HG03060 (cell line): ENCODE results near the gene KRTAP9-4.
"Not testable (repeated sequence)": the region's sequence is repeated elsewhere in the genome, so short reads cannot be mapped to it uniquely, and the experiment has no call there.

Experiments used
- ATAC-seq: cut with Tn5 transposase; IDR thresholded peaks from one replicate; pipeline ENCODE4 v1.9.1; 2021; ENCODE audit warnings: low read depth, moderate number of reproducible peaks; ENCODE audit not compliant: unreplicated experiment

Gene KRTAP9-4, protein sequence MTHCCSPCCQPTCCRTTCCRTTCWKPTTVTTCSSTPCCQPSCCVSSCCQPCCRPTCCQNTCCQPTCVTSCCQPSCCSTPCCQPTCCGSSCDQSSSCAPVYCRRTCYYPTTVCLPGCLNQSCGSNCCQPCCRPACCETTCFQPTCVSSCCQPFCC

DNA sequence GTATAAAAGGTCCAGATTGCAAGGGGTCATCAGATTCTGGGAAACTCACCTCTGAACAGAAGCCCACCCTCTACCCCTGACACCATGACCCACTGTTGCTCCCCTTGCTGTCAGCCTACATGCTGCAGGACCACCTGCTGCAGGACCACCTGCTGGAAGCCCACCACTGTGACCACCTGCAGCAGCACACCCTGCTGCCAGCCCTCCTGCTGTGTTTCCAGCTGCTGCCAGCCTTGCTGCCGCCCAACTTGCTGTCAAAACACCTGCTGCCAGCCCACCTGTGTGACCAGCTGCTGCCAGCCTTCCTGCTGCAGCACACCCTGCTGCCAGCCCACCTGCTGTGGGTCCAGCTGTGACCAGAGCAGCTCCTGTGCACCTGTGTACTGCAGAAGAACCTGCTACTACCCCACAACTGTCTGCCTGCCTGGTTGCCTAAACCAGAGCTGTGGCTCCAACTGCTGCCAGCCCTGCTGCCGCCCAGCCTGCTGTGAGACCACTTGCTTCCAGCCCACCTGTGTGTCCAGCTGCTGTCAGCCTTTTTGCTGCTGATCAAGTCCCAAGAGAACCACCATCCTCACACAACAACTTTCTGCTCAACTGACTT lies at the start of gene KRTAP9-4:
Gene KRTAP9-4, plus strand, starts transcription at position 51 of the 604 bp plus-strand sequence. Its CDS starts 34 bp downstream, at position 85.
- ATAC-seq = not testable (repeated sequence)

DNA sequence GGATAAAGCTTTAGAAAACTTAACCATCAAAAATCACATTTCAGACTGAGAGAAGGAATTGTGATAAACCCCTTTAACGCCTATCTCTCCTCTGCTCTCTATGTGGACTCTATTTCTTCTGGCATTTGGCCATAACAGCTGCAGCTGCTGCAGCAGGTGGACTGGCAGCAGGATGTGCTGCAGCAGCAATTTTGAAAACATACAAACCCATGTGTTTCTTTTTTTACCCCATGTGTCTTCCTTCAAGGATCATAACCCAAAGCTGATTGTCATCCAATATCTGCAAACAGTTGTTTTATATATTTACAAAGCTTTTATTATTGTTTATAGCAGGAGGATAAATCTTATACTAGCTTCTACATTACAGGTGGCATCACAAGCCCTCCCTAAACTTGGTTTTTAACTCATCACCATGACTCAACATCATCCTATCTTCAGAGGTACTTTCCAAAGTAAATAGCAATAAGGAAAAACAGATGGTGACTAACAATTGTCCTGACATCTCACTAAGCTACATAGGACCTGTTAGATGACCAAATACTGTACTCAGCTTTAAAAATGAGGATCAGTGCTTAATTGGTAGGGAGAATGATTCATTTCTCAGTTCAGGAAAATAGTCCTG lies 37.5 kb upstream of the KRTAP9-4 start:
- no peak for ATAC-seq

DNA sequence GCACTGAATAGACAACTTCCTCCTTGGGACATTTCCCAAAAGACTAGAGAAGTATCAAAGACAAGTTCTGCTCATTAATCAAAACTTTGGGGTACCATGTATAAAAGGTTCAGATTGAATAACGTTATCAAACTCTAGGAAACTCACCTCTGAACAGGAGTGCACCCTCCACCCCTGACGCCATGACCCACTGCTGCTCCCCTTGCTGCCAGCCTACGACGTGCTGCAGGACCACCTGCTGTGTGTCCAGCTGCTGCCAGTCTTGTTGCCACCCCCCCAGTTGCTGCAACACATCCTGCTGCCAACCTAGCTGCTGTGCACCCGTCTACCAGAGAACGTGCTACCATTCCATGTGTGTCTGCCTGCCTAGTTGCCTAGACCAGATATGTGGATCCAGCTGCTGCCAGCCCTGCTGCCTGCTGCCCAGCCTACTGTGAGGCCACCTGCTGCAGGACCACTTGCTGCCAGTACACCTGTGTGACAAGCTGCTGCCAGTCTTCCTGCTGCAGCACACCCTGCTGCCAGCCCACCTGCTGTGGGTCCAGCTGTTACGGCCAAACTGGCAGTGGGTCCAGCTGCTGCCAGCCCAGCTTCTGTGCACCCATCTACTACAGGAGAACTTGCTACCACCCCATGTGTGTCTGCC lies 36.8 kb upstream of the KRTAP9-4 start:
- ATAC-seq = no peak

DNA sequence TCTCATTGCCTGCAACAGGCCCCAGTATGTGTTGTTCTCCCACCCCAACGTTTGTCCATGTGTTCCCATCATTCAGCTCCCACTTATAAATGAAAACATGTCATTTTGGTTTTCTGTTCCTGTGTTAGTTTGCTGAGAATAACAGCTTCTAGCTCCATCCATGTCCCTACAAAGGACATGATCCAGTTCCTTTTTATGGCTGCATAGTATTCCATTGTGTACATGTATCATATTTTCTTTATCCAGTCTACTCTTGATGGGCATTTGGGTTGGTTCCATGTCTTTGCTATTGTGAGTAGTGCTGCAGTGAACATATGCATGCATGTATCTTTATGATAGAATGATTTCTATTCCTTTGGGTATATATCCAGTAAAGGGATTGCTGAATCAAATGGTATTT lies 33.8 kb upstream of the KRTAP9-4 start:
- ATAC-seq = no peak

DNA sequence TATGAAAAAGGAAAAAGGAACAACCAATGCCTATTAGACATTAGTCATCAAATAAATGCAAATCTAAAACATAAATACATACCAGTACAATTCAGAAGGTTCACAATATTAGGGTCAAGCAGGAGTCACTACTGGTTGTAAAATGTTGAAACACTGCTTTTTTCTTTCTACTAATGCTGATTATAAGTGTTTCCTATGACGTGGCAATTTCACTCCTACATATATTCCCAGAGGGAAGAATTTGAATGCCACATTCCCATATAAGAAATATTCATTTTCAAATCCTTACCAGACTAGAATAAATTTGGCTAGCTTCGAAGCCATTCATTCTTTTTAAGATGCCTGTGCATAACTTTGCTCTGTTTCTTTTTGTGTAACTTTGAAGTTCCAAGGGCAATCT lies 25.7 kb upstream of the KRTAP9-4 start:
- ATAC-seq = no peak

DNA sequence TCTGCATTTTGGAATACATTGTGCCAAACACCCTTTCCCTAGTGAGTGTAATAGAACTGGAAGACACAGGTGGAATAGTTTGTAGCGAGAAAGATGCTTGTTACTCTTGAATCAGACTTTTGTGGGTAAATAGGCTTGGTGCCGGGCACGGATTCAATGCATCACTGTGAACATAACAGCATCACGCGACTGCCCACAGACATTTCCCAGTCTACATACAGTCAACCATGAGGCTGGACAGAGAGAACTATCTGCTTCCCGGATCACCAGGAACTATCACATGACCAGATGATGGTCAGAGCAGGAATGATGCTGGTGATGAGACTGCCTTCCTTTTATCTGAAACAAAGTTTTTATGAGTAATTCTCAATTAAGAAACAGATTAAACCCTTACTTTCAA lies 23.4 kb upstream of the KRTAP9-4 start:
- no peak for ATAC-seq

DNA sequence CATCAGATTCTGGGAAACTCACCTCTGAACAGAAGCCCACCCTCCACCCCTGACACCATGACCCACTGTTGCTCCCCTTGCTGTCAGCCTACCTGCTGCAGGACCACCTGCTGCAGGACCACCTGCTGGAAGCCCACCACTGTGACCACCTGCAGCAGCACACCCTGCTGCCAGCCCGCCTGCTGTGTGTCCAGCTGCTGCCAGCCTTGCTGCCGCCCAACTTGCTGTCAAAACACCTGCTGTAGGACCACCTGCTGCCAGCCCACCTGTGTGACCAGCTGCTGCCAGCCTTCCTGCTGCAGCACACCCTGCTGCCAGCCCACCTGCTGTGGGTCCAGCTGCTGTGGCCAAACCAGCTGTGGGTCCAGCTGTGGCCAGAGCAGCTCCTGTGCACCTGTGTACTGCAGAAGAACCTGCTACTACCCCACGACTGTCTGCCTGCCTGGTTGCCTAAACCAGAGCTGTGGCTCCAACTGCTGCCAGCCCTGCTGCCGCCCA lies 22.8 kb upstream of the KRTAP9-4 start, which contains the start of gene KRTAP9-2:
Gene KRTAP9-2, plus strand, starts transcription at position 51 of the 498 bp plus-strand sequence. Its CDS starts 7 bp downstream, at position 58.
- ATAC-seq = not testable (repeated sequence)

DNA sequence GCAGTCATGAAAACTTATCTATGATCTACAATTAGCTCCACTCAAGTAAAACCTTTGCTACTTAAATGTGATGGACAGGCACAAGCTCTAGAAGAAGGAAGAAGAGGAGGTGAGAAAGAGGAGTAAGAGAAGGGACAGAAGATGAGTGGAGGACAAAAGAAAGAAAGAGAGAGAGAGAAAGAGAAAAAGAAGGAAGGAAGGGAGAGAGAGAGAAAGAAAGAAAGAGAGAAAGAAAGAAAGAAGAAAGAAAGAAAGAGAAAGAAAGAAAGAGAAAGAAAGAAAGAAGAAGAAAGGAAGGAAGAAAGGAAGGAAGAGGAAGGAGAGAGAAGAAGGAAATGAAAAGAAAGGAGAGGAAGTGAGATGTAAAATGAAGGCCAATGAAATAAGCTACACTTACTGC lies 19.4 kb upstream of the KRTAP9-4 start:
- ATAC-seq = no peak

DNA sequence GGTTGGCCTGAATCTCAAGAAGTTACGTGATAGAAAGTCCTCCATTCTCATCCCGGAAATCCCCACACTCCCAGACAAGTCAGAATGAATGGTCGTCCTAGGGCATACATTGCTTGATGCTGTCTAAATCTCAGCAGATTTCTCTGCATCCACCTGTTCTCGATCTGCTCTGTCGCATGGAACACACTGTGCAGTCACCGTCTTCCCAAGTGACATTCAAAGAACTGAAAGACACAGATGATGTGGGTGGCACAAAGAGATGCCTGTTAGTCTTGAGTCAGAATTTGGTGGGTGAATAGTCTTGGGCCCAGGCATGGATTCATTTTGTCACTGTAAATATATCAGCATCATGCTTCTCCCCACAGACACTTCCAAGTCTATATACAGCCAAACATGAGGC lies 17.8 kb upstream of the KRTAP9-4 start:
- no peak for ATAC-seq

DNA sequence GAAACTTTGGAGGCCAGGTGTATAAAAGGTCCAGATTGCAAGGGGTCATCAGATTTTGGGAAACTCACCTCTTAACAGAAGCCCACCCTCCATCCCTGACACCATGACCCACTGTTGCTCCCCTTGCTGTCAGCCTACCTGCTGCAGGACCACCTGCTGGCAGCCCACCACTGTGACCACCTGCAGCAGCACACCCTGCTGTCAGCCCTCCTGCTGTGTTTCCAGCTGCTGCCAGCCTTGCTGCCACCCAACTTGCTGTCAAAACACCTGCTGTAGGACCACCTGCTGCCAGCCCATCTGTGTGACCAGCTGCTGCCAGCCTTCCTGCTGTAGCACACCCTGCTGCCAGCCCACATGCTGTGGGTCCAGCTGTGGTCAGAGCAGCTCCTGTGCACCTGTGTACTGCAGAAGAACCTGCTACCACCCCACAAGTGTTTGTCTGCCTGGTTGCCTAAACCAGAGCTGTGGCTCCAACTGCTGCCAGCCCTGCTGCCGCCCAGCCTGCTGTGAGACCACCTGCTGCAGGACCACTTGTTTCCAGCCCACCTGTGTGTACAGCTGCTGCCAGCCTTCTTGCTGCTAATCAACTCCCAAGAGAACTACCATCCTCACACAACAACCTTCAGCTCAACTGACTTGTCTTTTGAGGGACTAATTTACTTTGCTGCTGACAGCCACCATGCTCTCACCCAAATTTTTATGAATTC lies 16.9 kb upstream of the KRTAP9-4 start, which contains the start of gene KRTAP9-3:
Gene KRTAP9-3, plus strand, starts transcription at position 51 of the 707 bp plus-strand sequence. Its CDS starts 53 bp downstream, at position 104.
- not testable (repeated sequence) for ATAC-seq

DNA sequence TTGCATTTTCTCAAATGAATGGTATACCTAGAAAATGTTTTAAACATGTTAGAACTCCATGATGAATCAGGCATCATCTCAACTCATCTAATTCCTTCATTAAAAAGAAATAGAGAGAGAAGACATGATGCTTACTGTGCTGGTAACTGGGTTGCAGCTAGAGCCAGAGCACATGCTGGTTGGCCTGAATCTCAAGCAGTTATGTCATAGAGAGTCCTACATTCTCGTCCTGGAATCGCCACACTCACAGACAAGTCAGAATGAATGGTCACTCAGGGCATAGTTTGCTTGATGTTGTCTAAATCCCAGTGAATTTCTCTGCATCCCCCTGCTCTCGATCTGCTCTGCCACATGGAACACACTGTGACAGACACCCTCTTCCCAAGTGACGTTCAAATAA lies 12.4 kb upstream of the KRTAP9-4 start:
- ATAC-seq = not testable (repeated sequence)

DNA sequence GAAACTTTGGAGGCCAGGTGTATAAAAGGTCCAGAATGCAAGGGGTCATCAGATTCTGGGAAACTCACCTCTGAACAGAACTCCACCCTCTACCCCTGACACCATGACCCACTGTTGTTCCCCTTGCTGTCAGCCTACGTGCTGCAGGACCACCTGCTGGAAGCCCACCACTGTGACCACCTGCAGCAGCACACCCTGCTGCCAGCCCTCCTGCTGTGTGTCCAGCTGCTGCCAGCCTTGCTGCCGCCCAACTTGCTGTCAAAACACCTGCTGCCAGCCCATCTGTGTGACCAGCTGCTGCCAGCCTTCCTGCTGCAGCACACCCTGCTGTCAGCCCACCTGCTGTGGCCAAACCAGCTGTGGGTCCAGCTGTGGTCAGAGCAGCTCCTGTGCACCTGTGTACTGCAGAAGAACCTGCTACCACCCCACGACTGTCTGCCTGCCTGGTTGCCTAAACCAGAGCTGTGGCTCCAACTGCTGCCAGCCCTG lies 11.5 kb upstream of the KRTAP9-4 start, which contains the start of gene KRTAP9-8:
Gene KRTAP9-8, plus strand, starts transcription at position 51 of the 489 bp plus-strand sequence. Its CDS starts 53 bp downstream, at position 104.
- not testable (repeated sequence) for ATAC-seq

DNA sequence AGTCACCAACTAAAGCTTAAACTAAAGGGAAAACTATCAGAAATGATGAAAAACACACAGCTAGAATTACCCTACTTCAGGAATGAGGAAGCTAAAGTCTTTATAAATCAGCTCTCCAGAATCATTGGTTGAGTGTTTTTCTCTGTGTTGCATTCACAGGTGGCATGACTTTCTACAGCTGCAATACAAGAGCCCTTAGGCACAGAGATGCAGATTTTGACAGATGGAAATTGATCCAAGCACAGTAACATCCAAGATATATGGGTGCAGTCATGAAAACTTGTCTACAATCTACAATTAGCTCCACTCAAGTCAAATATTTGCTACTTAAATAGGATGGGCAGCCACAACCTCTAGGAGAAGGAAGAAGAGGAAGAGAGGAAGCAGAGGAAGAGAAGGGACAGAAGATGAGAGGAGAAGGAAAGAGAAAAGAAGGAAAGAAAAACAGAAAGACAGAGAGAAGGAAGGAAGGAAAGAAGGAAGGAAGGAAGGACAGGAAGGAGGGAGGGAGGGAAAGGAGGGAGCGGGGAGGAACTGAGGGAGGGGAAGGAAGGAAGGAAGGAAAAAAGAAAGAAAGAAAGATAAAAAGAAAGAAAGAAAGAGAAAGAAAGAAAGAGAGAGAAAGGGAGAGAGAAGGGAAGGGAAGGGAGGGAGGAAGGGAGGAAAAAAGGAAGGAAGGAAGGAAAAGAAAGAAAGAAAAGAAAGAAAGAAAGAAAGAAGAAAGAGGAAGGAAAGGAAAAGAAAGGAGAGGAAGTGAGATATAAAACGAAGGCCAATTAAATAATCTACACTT lies 2.3 kb upstream of the KRTAP9-4 start:
- ATAC-seq = not testable (repeated sequence)

DNA sequence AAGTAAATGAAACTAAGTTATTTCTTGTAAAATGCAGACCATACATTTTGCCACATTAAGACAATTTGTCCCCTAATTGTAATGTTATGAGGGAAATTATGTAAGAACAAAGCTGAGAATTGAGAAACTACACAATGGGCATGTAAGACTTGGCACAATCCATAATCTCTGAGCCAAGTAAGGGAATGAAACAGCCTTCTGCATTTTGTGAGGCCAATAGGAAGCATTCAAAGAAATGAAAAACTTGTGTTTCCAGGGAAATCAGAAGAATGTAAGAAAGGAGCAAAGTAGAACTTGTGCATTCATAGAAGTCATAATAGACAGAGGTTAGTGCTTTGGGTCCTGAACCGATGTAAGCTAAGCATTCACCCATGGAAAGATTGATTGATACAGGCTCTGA lies 1.8 kb downstream of the KRTAP9-4 start:
- ATAC-seq = no peak

DNA sequence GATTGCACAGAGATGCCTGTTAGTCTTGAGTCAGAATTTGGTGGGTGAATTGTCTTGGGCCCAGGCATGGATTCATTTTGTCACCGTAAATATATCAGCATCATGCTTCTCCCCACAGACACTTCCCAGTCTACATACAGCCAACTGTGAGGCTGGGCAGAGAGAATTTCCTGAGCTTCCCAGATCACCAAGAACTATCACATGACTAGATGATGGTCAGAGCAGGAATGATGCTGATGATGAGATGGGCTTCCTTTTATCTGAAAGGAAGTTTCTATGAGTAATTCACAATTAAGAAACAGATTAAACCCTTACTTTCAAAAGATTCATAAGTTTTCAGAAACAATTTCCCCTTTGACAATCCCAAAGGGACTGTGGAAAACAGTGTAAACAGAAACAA lies 5.4 kb downstream of the KRTAP9-4 start:
- no peak for ATAC-seq

DNA sequence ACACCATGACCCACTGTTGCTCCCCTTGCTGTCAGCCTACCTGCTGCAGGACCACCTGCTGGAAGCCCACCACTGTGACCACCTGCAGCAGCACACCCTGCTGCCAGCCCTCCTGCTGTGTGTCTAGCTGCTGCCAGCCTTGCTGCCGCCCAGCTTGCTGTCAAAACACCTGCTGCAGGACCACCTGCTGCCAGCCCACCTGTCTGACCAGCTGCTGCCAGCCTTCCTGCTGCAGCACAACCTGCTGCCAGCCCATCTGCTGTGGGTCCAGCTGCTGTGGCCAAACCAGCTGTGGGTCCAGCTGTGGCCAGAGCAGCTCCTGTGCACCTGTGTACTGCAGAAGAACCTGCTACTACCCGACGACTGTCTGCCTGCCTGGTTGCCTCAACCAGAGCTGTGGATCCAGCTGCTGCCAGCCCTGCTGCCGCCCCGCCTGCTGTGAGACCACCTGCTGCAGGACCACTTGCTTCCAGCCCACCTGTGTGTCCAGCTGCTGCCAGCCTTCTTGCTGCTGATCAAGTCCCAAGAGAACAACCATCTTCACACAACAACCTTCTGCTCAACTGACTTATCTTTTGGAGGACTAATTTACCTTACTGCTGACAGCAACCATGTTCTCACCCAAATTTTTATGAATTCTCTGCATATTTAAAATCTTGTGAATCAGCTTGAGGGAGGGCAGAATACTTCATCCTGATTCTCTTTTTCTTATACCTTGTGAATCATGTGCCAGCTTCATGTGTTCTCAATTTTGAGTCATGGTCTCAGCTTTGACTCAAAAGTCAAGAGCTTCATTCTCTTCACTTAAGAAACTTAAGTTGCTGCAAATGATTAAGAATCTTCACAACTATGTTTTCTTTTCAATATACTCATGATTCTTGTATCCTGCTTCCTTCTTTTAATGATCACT lies 6.1 kb downstream of the KRTAP9-4 start, which contains the start of gene KRTAP9-9:
Gene KRTAP9-9, plus strand, starts transcription at position 4 of the 910 bp plus-strand sequence.
- ATAC-seq = not testable (repeated sequence)

DNA sequence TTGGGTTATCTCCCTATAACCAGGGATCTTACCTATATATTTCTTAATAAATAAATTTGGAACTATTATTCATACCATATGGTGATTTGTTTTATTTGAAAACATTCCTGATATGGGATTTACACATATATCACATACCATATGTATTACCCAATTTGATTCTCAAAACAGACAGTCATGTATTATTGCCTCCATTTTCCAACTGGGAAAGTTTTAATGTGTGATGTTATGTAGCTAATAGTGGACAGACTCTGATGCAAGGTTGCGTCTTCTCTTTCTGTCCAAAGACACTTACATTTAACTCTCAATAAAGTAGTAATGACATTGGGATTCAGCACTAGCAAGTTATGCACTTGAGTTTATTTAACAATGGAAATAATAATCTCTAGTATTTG lies 6.8 kb downstream of the KRTAP9-4 start:
- ATAC-seq = no peak

DNA sequence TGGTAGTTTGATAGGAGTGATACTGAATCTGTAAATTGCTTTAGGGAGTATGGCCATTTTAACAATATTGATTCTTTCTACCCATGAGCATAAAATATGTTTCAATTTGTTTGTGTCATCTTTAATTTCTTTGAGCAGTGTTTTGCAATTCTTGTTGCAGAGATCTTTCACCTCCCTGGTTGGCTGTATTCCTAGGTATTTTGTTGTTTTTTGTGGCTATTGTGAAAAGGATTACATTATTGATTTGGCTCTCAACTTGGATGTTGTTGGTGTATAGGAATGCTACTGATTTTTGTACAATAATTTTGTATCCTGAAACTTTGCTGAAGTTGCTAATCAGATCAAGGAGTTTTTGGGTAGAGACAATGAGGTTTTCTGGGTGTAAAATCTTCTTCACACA lies 8.9 kb downstream of the KRTAP9-4 start:
- ATAC-seq = no peak
